ENCODE measurements around the gene LHX3.
A peak's percentile ranks its signal among the peaks of the same experiment; 100 is the strongest.

The LHX3 gene

DNA sequence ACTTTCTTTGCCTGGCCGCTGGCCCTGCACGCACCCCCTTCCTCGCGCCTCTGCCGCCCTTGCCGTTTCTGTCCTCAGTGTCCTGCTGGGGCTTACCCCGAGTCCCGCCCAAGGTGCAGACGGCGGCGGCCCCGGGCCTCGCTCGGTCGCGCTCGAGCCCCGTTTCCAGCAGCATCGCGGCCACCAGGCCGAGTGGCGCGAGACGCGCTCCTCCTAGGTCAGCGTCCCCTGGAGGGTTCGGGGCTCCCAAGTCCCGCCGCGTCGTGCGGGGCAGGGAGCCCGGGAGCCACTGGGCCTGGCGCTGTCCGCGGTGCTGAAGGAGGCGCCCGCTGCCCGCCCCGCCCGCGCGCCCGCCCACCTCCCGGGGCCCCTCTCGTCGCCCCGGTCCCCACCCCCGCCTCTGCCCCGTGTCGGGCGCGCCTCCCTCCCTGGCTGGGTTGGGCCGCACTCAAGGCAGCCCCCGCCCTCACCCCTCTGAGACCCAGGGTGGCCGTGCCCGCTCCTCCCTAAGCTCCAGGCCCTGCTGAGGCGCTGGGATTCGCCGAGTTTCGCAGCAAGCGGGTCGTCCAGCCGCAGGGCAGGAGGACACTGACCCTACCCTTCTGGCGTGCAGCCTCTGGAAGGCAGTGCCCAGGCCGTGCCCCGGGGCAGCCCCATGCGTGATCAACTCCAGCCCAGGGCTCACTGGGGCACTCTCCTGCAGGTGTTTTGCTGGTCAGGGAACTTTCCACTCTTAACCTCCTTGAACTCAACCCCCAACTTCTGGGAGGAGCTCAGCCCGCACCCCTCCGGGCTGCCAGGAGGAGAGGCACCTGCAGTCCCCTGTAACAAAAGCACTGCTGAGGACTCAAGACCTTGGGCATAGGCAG lies at the start of gene LHX3:
LHX3 (minus strand) TSS at position 291 of the 869 bp plus-strand sequence; CDS start at position 175, 116 bp downstream.
- no peak for DNase-seq

DNA sequence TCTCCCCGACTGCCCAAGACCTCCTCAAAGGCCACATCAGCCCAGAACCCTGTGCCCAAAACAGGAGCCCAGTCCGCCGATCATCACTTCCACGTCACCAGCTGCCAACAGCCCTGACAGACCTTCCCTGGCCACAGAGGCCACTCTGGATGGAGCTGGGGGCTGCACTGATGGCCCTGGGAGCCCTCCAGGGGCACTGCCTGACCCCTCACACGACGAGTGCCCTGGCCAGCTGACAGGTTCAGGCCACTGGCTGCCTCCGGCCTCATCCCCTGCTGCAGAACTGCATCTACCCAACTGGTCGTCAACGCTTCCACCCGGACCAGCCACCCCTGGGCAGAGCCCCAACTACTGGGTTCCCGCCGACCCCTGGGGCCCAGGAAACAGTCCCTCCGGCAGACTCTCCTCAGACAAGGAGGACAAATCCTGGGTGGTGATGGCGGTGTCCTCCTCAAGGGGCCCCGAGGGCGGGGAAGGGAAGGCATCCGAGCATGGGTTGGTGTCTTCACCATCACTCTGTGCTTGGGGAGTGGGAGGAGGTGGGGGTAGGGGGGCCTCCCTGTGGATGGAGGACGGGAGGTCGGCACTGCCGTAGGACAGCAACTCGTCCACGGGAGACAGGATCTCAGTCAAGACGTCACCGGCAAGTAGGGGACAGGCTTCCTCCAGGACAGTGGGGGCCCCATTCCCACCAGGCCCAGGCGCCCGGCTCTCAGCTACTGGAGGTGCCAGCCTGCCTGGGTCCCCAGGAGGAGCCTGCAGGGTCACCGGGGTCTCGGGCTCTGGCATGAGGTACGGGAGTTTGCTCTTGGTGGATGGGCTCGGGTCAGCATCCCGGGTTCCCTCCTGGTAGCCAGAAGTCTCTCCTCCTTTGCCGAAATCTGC lies 48.6 kb upstream of the LHX3 start:
- DNase-seq = no peak

GRCh38 chr9:136252846-136253245 lies 47.9 kb upstream of the LHX3 start:
- no peak for DNase-seq

DNA sequence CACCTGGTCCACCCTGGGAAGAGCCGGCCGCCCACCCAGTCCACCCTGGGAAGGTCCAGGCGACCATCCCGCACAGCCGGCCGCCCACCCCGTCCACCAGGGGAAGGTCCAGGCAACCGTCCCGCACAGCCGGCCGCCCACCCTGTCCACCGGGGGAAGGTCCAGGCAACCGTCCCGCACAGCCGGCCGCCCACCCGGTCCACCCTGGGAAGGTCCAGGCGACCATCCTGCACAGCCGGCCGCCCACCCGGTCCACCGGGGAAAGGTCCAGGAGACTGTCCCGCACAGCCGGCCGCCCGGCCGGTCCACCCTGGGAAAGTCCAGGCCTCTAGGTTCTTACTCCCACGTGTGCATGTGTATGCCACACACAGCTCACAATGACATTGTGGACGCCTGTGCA lies 47.4 kb upstream of the LHX3 start:
- DNase-seq = no peak

GRCh38 chr9:136251264-136252115 lies 46.6 kb upstream of the LHX3 start:
- no peak for DNase-seq

- DNase-seq = no peak
Measured at GRCh38 chr9:136250676-136251075, 45.7 kb upstream of the LHX3 start.

DNA sequence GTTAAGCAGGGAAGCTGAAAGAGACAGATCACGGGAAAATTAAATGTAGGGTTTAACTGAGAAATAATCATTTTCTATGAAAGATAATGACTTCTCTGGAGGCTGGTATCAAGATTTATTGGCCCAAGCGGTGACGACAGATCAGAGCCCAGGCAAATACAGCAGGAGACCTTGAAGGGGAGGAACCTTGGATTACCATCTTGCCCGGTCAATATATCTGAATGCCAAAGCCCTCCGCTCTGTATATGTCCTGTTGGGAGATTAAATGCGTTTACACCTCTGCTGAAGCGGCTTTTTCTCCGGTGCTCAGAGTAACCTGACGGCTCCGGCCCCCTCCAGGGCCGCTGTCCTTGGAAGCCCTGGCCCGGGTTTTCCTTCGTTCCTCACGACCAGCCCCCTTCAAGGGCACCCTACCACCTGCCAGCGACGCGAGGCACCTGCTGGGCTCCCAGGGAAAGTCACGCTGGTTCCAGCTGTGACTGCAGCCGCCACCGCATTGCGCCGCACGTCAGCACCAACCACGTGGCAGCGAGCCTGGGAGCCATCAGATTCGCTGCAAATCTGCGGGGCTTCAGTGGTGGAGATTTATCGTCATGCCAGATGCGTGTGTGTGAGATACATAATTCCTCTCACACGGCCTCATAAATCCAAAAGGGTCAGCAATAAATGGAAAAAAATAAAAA lies 45.1 kb upstream of the LHX3 start:
- DNase-seq = no peak

DNA sequence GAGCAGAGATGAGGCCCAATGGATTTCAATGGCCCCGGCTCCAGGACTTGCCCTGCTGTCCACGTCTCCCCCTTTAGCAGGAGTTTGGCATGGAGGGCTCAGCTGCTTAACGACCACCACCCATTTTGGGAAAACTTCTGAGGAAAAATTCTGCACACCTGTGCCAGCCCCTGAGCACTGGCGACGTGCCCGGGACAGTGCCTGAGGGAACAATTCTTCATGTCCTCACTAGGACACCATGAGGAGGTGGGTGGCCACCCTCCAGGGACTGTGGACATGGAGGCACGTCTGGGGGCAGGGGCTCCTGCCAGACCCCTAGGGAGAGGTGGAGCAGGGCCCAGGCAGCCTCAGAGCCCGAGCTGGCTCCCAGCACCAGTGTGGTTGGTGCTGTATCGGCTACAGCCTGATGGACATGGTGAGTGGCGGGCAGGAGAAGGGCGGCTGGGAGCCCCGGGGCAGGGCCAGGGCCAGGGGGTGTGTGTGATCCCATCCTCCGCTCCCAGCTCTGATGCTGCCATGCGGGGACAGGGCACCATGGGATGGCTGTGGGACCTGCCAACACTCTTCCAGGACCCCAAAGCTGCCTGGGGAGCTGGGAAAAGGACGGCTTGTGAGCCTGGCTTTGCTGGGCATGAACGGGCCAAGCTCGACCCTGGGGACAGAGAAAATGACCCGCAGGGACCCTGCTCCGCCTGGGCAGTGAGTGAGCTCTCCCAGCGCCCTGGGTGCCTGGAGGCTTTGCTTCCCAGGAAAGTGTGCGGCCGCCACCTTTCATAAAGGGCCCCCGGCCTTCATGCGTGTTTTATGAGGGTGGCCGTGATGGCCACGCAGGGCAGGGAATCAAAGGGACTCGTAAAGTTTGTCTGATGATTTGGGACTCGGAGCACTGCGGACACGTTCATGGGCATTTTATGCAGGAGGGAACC lies 44.3 kb upstream of the LHX3 start:
- DNase-seq = no peak

DNA sequence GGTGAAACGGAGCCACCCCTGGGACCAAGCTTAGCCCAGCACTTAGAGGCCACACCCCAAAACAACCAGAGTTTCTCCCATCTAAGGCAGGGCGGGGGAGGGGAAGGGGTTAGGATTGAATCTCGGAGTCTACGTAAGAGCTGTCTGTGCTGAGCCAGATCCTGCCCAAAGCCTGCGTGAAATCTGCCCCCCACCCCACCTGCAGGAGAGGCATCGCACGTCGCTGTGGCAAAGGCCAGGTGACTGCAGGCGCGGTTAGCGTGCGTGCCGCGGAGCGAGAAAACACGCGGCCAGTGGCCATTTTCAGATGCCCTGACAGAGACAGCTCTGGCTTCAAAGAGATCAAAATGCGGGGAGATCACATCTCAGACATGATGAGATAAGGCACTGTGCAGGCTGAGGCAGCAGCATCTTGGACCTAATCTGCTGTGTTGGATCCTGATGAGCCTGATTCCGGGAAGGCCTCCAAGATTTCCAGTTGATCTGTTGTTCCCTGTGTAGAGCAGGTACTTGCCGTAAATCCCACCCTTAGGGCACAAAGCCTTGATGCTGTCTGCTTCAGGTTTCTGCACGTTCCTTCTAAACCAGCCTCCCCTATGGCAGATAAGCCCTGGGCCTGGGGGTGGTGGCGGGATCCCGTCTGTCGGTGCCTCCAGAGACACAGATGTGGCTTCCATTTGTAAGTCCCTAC lies 43.2 kb upstream of the LHX3 start:
- no peak for DNase-seq

DNA sequence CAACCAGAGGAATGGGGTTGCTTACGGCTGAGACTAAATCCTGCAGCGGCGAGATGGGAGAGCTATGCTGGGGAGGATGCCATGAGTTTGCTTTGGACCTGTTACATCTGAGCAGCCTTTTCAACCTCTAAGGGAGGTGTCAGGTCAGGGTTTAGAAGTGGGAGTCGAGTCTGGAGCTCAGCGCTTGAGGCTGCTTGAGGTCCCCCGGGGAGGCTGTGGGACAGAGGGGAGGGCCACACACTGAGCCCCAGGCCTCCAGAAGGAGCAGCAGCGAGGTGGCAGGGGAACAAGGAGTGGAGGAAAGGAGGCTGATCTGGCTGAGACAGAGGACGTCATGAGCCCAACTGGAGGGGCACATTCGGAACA lies 42.6 kb upstream of the LHX3 start:
- DNase-seq = no peak

DNA sequence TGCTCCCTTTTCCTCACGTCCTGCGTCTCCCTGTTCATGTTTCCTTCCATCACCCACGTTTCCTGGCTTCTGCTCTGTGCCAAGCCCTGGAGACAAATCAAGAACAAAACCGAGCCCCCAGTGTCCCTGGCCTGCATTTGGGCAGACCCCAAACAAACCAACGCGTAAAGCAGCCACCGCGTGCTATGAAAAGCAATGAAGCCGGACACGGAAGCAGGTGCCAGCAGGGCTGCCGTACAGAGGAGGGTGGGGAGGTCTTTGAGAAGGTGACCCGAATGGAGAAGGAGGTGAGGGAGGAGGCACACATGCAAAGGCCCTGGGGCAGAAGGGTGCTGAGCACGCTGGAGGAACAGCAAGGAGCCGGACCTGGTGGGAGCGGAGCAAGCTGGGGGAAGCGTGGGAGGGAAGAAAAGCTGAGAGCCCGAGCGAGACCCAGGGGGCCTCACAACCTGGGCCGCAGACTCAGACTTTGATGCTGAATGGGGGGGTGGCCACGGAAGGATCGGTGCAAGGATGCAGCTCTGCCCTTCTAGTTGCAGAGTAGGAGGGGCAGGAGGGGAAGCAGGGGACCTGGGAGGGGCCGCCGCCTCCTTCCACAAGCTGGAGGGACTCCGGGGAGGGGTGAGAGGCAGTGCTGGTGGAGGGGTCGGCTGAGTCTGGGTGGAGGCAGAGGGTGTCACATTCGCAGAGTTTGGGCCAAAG lies 42.1 kb upstream of the LHX3 start:
- no peak for DNase-seq

DNA sequence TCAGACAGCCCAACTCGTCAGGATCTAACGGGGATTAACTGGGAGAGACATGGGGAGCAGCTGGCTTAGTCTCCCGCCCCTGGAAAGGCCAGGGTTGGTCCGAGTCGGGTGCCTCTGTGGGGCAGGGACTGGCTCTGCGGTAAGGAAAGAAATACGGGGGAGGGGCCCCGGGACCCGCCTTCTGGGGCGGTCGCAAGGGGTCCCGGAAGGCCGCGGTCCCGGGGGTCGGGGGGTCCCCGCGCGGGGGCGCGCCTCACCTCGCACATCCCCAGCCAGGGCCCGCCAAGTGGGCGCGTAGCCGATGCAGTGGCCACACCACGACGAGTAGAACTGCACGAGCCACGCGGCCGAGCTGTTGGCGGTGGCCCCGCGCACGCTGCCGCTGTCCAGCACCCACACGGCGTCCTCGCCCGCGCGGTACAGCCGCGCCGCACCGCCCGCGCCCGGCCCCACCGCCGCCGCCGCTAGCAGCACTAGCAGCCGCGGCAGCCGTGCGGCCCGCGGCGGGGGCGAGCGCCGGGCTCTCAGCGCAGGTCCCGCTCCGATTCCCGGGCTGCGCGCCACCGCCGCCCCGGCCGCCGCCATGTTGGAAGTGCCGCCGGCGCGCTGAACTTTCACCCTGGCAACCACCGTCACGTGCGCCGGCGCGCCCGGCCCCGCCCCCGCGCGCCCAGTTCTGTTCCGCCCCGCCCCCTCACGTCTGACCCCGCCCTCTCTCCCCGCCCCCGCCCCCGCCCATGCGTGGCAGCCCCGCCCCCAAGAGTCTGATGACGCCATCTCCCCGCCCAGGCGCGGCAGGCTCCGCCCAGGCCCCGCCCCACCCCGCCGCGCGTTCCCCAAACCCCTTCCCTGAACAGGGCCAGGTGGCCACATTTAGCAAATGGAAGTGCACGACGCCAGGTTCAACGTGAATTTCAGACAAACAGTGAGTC lies 40.6 kb upstream of the LHX3 start, which contains the start of gene QSOX2:
QSOX2 (minus strand) TSS at position 594 of the 932 bp plus-strand sequence; CDS start at position 585, 9 bp downstream.
- DNase-seq = peak; percentile 74

DNA sequence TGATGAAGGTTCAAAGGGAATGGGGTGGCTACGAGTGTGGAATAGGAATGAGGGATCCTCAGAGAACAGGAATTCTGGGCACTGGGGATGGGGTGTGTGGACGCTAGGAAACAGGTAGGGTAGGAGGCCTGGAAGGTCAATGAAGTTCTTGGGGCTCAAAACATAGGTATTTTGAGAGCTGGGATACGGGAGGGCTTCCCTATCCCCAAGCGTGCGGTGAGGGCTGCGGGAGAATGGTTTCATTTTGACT lies 40.0 kb upstream of the LHX3 start:
- no peak for DNase-seq

GRCh38 chr9:136244122-136244968 lies 39.4 kb upstream of the LHX3 start:
- DNase-seq = no peak

- DNase-seq = no peak
Measured at GRCh38 chr9:136243631-136244030, 38.7 kb upstream of the LHX3 start.

DNA sequence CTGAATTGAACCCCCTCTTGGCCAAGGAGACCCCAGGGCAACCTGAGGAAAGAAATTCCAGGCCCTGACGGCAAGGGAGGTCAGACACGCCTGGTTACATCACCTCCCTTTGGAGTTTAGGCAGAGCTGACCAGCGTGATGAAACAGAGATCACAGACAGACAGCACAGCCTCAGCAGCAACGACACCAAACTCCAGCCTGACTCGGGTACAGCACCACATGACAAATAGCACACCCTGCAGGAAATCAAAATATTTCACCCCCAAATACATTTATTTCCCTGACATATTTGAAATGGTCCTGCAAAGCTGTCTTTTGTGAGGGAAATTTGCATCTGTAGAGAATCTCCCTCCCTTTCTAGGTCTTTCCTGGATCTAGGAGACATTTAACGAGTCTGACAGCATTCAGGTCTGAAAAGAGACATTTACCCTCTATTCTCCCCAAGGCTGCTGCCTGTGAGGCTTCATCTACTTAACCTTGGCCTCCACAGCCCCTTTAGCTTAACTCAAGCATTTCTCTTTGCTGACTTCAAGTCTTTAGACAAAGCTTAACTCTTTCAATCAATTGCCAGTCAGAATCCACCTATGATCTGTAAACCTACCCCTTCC lies 38.1 kb upstream of the LHX3 start:
- DNase-seq = no peak

DNA sequence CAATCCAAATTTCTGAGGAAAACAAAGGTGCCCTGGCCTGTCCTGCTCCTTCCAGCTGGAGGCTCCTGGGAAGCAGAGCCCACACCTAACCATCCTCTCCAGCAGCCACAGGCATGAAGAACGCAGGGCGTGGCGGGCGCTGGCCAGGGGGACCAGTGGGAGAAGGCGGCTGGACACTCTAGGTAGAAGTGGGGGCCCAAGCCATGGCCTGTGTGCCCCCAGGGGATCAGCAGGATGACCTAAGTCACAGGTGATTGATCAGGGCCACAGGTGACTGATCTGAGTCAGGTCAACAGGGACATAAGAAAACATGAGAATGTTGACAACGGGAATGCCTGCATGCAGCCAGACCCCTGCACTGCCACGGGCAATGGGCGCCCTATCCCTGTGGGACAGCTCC lies 37.3 kb upstream of the LHX3 start:
- DNase-seq = no peak

- no peak for DNase-seq
Measured at GRCh38 chr9:136241542-136241941, 36.6 kb upstream of the LHX3 start.

Data from NCI-H1436 (cell line).